ENCODE data around the gene IFT74.
"Not testable (repeated sequence)": the region's sequence is repeated elsewhere in the genome, so short reads cannot be mapped to it uniquely, and the experiment has no call there.

The IFT74 gene

DNA sequence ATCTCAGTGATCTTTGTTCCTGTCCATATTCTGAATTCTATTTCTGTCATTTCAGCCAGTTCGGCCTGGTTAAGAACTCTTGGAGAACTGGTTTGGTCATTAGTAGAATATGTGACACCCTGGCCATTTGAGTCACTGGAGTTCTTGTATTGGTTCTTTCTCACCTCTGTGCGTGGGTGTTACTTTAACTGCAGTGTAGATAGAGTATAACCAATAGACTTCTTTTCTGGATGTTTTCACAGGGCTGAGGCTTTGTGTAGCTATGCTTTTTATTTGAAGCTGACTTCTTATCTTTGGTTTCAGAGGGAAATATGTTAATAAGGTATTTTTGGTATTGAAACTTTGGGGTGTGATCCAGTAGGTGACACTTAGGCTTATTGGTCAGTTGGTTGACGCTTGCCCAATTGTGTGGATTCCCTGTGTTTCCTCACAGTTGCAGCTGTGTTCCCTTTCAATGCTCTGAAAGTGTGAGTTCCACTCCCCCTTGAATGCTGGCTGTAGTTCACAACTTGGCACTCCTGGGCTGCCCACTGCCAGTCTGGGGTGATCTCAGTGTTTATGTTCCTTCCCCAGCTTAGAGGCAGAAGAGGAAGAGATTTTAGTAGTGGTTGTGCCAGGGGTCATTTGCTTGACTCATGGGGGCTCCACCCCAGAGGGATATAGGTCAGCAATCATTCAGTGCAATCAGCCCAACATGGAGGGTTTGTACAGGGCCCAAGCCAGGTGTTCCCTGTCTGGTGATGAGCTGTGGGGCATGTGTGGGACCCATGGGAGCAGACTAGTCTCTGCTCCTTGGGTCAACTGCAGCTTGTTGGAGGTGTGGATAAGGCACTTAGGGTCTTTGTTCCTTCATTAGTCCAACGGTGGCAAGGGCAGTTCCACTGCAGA, 117.9 kb downstream of the IFT74 start:
- no peak for DNase-seq (ENCODE audit: low read depth)

DNA sequence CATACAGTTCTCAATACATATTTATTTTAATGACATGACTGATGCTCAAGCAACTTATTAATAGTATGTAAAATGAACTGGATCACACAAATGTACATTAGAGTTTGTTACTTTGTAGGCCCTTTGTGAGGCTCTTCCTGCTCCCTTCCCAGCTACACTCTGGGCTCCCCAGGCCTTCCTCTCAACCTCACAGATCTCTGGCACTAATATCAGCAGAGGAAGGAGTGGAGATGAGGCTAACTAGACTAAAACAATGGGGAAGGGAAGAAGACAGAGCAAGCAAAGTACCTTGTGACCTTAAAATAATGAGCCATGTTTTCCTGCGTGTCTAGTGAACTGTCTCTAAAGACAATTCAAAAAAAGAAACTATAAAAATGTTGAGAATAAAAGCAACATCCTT, 122.5 kb downstream of the IFT74 start:
- DNase-seq (ENCODE audit: low read depth) = no peak

GRCh38 chr9:27085456-27085855, 129.2 kb downstream of the IFT74 start:
- no peak for DNase-seq (ENCODE audit: low read depth)

DNA sequence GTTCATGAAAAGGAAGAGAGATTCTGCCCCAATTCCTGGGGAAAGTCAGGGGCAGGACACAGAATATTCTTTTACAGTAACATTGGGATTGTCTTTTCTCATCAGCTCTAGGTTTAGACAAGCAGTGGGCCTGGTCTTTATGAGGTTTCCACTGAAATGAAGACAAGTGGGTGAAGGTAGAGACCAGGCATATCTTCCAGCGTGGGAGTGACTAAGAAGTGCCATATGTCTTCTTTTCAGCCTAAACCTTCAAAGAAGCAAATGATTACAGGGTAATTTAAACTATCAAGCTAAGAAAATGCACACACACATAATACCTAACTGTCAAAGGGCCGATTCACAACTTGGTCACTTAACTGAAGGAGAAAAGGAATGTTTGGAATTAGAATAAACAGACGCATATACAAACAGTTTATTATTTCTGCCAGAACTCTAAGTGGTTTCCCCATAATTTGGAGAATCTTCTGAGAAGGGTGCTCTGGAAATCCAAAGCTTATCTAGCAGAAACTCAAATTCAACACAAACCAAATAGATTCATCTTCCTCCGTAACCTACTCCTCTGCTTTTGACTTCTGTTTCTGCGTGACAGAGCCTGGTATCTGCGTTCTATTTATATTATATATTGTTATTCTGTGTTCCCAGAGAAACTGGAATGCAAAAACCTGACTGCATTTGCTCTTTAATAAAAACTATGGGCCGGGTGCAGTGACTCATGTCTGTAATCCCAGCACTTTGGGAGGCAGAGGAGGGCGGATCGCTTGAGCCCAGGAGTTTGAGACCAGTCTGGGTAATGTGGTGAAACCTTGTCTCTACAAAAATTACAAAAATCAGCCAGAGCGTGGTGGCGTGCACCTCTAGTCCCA, 130.8 kb downstream of the IFT74 start:
- DNase-seq (ENCODE audit: low read depth) = no peak

GRCh38 chr9:27088981-27089380, 132.8 kb downstream of the IFT74 start:
- no peak for DNase-seq (ENCODE audit: low read depth)

DNA sequence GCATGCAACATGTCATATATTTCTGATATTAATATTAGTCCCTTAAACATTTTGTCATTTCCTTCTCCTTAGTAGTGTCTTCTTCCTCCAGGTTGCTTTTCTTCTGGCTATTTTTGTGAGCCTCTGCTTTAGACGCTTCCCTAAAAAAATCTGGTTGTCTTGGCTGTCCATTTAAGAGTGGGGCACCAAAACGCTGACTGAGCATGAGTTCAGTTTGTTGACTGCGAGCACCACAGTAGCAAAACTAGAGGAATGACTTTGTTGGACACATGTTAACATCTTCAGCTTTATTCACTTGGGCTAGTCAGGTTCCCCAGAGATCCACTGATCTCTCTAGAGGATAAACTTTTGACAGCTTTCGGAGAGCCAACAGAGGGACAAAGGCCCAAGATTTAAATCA, 133.5 kb downstream of the IFT74 start:
- DNase-seq (ENCODE audit: low read depth) = no peak

GRCh38 chr9:27090231-27090630, 134.0 kb downstream of the IFT74 start:
- DNase-seq (ENCODE audit: low read depth) = no peak

- DNase-seq (ENCODE audit: low read depth) = no peak
These were observed 134.5 kb downstream of the IFT74 start for GRCh38 chr9:27090711-27091110.

DNA sequence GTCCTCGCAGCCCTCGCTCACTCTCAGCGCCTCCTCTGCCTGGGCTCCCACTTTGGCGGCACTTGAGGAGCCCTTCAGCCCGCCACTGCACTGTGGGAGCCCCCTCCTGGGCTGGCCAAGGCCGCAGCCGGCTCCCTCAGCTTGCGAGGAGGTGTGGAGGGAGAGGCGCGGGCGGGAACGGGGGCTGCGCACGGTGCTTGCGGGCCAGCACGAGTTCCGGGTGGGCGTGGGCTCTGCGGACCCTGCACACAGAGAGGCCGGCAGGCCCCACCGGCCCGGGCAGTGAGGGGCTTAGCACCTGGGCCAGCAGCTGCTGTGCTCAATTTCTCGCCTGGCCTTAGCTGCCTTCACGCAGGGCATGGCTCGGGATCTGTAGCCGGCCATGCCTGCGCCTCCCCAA, 136.3 kb downstream of the IFT74 start:
- not testable (repeated sequence) for DNase-seq (ENCODE audit: low read depth)

DNA sequence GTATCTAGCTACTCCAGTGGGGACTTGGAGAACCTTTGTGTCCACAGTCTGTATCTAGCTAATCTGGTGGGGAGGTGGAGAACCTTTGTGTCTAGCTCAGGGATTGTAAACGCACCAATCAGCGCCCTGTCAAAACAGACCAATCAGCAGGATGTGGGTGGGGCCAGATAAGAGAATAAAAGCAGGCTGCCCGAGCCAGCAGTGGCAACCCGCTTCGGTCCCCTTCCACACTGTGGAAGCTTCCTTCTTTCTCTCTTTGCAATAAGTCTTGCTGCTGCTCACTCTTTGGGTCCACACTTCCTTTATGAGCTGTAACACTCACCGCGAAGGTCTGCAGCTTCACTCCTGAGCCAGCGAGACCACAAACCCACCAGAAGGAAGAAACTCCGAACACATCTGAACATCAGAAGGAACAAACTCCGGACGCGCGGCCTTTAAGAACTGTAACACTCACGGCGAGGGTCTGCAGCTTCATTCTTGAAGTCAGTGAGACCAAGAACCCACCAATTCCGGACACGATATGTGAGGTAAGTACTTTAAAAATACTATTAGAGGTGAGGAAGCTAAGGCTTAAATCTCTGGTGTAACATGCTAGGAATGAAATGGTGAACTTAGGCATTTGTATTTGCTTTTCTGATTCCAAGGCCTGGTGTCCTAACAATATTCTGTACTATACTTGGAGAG, 137.3 kb downstream of the IFT74 start:
- DNase-seq (ENCODE audit: low read depth) = not testable (repeated sequence)

DNA sequence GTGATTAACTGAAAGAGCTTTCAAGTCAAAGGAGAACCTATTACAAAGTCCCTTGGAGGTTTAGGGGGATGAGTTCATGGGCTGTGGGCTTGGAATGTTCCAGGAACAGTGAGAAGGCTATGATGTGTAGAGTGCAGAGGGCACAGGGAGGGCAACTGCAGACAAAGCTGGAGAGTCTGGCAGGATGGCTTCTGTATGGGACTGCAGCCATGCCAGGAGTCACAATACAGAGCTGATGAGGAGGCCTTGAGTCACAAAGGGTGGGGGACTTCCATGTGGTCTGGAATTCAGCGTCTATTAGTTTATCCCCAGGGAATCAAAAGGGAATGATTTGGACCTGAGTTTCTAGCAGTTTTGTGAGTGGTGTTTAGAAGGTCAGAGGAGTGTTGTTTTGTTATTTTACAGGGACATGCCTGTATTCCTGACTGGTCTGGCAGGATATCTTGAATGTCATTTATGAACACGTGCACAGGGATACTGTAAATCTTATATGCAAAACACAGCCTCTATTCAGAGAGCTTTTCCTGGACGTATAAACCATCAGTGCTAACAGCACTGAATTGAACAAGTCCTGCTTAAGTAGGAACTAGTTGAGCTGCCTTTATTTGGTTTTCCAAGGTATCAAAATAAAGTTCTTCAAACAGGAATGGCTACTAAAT, 138.6 kb downstream of the IFT74 start:
- no peak for DNase-seq (ENCODE audit: low read depth)

- no peak for DNase-seq (ENCODE audit: low read depth)
These were observed 151.0 kb downstream of the IFT74 start for GRCh38 chr9:27107241-27107640.

- no peak for DNase-seq (ENCODE audit: low read depth)
These were observed 152.8 kb downstream of the IFT74 start, which contains the start of gene TEK for GRCh38 chr9:27108981-27109541. TEK (plus strand) TSS chr9:27109225; CDS start chr9:27109591, 366 bp downstream.

- no peak for DNase-seq (ENCODE audit: low read depth)
These were observed 153.4 kb downstream of the IFT74 start for GRCh38 chr9:27109621-27110020.

- DNase-seq (ENCODE audit: low read depth) = no peak
These were observed 154.0 kb downstream of the IFT74 start for GRCh38 chr9:27110181-27110580.

DNA sequence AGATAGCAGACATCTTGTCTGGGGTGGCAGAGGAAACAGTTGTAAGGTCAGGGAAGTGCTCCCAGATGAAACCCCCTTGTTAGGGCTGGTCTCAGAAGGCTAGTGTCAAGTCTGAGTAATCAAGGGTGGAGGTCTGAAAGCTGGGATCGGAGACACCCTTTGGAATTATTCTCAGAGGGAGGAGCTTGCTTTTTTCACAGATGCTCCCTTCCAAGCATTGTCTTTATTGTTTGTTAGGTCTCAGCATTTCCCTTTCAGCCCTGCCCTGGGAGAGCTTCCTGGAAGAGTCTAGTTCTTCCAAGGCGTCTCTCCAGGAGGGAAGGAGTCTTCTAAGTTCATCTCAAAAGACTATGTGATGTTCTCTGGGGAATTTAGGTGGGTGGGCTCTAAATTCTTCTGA, 156.0 kb downstream of the IFT74 start:
- no peak for DNase-seq (ENCODE audit: low read depth)
